Cardiac fibroblast (primary cell): Measurements from ENCODE around the gene SPCS2.

Experiments
- DNase-seq, 2 donors: peaks; one replicate each; pipeline versions ENCODE4 v3.0.0 to v3.0.0-alpha.2; 2010; ENCODE audit warnings: low read depth in 2 of 2
- H3K4me3 ChIP-seq, 2 donors: replicated peaks in 1 of 2; 1 replicate in 1 of 2; 2 replicates in 1 of 2; pipeline ENCODE4 v1.5.1; 2011; ENCODE audit warnings: low read depth in 2 of 2, low read length in 2 of 2, mild to moderate bottlenecking in 2 of 2, moderate library complexity in 1 of 2
- TF ChIP-seq, protein P1 (sequence below): IDR thresholded peaks from one replicate; pipeline ENCODE4 v1.5.1; 2011; ENCODE audit warnings: low read depth, mild to moderate bottlenecking, low read length, inconsistent platforms

The SPCS2 gene

GRCh38 chr11:74942073-74942759, 6.8 kb upstream of the SPCS2 start:
- no peak overlapping the region for H3K4me3 ChIP-seq
- TF ChIP-seq, protein P1, sequence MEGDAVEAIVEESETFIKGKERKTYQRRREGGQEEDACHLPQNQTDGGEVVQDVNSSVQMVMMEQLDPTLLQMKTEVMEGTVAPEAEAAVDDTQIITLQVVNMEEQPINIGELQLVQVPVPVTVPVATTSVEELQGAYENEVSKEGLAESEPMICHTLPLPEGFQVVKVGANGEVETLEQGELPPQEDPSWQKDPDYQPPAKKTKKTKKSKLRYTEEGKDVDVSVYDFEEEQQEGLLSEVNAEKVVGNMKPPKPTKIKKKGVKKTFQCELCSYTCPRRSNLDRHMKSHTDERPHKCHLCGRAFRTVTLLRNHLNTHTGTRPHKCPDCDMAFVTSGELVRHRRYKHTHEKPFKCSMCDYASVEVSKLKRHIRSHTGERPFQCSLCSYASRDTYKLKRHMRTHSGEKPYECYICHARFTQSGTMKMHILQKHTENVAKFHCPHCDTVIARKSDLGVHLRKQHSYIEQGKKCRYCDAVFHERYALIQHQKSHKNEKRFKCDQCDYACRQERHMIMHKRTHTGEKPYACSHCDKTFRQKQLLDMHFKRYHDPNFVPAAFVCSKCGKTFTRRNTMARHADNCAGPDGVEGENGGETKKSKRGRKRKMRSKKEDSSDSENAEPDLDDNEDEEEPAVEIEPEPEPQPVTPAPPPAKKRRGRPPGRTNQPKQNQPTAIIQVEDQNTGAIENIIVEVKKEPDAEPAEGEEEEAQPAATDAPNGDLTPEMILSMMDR: no peak
- DNase-seq: no peak

GRCh38 chr11:74948546-74948897, 544 bp upstream of the SPCS2 start:
- H3K4me3 ChIP-seq: peak overlapping the region; percentile 95 to 98
- TF ChIP-seq, protein P1: no peak
- peak in 1 of 2 donors; percentile 36 for DNase-seq

- TF ChIP-seq, protein P1: no peak
- peak; percentile 27 to 33 for DNase-seq
These were observed 679 bp downstream of the SPCS2 start for GRCh38 chr11:74949753-74950137.

GRCh38 chr11:74950374-74950969, 1.4 kb downstream of the SPCS2 start:
- H3K4me3 ChIP-seq: peak overlapping the region; percentile 95 to 98
- TF ChIP-seq, protein P1: no peak
- no peak for DNase-seq

More at GRCh38 chr11:74949753-74950137, 679 bp downstream of the SPCS2 start:
- peak overlapping the region; percentile 95 to 98 for H3K4me3 ChIP-seq

GRCh38 chr11:74951226-74951625, 2.2 kb downstream of the SPCS2 start:
- DNase-seq: no peak
- H3K4me3 ChIP-seq: no peak overlapping the region
- TF ChIP-seq, protein P1: no peak

GRCh38 chr11:74952752-74953151, 3.7 kb downstream of the SPCS2 start:
- TF ChIP-seq, protein P1: no peak
- no peak overlapping the region for H3K4me3 ChIP-seq
- no peak for DNase-seq
